HK-2 (cell line): Measurements from ENCODE around the gene FBXW8.
A peak's percentile ranks its signal among the peaks of the same experiment; 100 is the strongest.

Source experiments
- DNase-seq: peaks from one replicate; pipeline ENCODE4 v3.0.0-alpha.2; 2018; ENCODE audit not compliant: unreplicated experiment

Gene FBXW8

GRCh38 chr12:117037289-117038022 is 126.7 kb downstream of the FBXW8 start:
- DNase-seq: no peak

GRCh38 chr12:117038023-117038680 is 127.4 kb downstream of the FBXW8 start:
- DNase-seq: no peak

DNA sequence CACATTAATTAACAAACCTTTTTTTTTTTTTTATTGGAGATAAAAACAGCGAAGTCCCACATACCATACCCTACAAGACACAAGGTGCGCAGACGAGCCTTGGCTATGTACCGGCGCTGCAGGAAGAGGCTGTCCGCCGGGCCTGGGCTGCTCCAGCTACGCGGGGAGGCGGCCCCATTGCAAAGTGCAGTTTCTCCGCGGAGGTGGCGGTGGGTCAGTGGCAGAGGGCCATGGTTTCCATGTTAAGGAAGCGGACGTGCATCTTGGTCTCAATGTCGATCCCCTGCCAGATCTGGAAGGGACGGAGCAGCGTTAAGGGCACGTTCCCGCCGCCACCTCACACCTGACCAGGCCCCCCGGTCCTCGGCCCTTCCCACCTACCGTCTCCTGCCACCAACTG is 128.2 kb downstream of the FBXW8 start:
- no peak for DNase-seq

DNA sequence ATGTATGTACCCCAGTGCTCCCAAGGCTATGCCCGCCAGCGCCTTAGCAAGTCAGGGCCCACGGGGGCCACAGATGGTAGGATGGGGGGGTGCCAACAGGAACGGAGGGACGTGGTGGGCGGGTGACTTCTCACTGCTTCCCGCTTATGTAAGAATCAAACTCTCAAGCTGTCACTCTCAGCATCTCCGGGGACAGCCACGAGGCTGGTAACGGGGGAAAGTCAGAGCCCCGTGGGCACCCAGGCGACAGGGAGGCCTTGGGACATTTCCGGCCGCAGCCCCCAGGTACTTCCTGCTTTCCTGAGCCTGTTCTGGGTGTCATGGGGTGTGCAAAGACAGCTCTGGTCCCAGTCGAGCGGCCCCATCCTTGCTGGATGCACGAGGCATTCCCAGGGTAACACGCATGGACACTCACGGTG is 129.2 kb downstream of the FBXW8 start:
- DNase-seq: no peak

DNA sequence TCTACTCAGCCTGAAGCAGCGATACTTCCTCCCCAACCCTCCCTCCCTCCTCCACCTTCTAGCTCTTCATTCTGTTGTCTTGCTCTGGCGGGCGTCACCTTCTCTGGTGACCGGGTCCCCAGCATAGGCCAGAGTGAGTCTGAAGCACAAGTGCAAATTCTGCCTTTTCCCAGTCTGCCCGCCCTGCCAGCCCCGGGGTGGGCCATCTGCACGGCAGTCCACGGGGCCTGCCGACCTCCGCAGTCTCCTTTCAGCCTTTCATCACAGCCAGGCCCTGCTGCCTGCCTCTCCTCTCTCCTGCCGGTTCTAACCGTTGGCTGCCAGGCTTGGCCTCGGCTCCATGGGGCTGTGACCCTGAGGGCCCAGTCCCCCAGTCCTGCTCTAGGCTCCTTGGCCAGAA is 129.7 kb downstream of the FBXW8 start:
- DNase-seq: no peak

GRCh38 chr12:117041798-117042170 is 131.0 kb downstream of the FBXW8 start:
- DNase-seq: no peak

- DNase-seq: peak; percentile 32
Measured at GRCh38 chr12:117042171-117042842, 131.6 kb downstream of the FBXW8 start.

DNA sequence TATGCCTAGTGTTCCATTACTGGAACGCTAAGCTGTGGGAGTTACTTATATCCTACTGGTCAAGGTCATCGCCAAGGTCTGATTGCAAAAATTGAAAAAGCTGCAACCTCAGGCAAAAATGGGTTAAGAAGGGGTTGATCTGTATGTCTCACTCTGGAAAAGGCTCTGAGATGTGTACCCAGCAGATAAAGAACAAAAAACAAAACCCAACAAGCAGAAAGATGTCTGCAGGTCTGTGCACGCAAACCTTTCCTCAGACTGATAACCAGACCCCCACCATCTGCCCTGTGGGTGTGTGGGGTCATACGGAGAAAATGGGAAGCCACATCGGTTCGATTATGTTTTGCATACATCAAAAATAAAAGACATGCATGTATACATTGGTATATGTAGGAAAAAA is 132.1 kb downstream of the FBXW8 start:
- DNase-seq: no peak

- no peak for DNase-seq
Measured at GRCh38 chr12:117044311-117044710, 133.6 kb downstream of the FBXW8 start.

- no peak for DNase-seq
Measured at GRCh38 chr12:117044790-117045159, 134.0 kb downstream of the FBXW8 start.

- no peak for DNase-seq
Measured at GRCh38 chr12:117045160-117046010, 134.6 kb downstream of the FBXW8 start.

DNA sequence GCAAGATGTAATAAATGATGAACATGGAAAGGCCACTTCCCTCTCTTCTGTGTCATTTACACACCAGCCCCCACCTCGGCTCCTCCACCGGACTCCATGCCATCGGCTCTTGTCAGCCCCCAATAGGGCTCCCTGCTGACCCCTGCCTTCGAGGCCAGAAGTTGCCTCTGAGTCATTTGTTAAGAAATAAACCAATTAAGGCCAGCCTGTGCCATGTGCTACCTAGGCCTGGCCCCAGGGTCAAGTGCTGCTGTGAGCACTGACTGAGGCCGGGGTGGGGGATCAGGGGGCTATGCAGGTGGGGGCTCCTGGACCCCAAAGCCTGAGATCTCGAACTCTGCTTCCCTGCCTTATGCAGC is 135.2 kb downstream of the FBXW8 start:
- no peak for DNase-seq

GRCh38 chr12:117046425-117046824 is 135.7 kb downstream of the FBXW8 start:
- no peak for DNase-seq

GRCh38 chr12:117046861-117047530 is 136.2 kb downstream of the FBXW8 start:
- DNase-seq: no peak

GRCh38 chr12:117047810-117048584 is 137.2 kb downstream of the FBXW8 start:
- peak; percentile 40 for DNase-seq

DNA sequence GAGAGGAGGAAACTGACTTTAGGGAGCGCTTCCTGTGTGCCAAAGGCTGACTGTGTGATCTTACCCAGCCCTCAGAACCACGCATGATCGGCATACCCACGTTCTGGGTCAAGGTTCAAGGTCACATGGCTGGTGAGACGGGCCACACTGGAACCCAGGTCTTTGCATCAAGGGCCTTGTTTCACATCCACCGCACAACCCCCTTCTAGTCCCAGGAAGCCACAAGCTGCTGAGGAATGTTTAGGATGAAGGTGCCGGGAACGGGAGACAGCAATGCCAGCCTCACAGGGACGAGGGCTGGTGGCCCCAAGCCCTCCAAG is 137.8 kb downstream of the FBXW8 start:
- DNase-seq: no peak

- no peak for DNase-seq
Measured at GRCh38 chr12:117049295-117049694, 138.5 kb downstream of the FBXW8 start.

- DNase-seq: no peak
Measured at GRCh38 chr12:117050060-117050459, 139.3 kb downstream of the FBXW8 start.

- DNase-seq: no peak
Measured at GRCh38 chr12:117051380-117051779, 140.6 kb downstream of the FBXW8 start.

DNA sequence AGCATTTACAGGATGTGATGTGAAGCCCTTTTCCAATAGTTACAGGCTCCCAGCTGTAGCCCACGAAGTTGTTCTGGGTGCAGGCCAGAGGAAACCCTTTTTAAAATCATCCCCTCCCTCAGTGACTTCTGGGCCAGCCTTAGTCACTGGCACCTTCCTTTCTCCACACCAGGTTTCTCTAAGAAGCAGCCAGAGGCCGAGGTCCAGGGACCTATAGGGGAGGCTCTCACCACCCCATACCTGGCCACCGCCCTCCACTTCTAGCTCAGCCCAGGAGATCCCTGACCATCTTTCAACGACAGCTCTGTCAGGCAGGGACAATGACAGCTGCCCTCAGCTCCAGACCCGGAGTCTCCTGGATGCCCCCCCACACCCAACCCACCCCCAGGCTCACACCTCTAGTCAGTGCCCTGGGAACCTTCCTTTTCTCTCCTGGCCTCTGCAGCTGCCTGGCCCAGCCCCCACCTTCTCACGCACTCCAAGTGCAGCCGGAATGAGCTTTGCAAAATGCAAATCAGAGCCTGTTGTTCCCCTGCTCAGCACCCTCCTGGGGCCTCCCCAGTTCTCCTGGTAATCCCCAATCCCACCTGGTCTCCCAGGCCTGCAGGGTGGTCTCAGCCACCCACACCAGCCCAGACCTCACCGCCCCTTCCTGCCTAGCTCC is 141.8 kb downstream of the FBXW8 start:
- DNase-seq: no peak

- no peak for DNase-seq
Measured at GRCh38 chr12:117053050-117053400, 142.3 kb downstream of the FBXW8 start.
